GM11168 (cell line): ENCODE results near the gene TSPAN17.

Source experiments
- in situ Hi-C: fragments of 300-500 bp; cut with MboI; formaldehyde crosslinking; loops from one replicate; pipeline ENCODE4 v1.12.0; 2022; ENCODE audit warnings: low sequenced_read_pairs; ENCODE audit not compliant: unreplicated experiment

The TSPAN17 gene

GRCh38 chr5:176620333-176620981, 26.8 kb upstream of the TSPAN17 start:
- in situ Hi-C loops: no loop called here

DNA sequence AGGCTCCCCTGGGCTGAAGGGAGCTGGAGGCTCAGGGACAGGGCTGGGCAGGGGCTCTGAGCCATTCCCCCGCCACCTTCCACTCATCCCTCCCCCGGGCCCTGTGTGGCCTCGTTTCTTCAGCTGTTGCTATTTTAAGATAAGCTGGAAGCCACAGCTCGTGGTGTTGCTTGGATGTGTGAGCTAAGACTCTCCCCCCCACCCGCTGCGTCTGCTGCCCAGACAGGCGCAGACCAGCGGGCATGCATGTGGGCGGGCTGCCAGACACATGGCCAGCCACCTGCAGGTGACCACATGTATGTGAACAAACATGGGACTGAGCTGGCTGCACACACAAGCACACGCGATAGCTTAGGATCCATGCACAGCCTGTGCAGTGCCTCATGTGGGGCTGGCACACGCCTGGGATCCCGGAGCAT, 25.6 kb upstream of the TSPAN17 start:
- in situ Hi-C loops: no loop called here

DNA sequence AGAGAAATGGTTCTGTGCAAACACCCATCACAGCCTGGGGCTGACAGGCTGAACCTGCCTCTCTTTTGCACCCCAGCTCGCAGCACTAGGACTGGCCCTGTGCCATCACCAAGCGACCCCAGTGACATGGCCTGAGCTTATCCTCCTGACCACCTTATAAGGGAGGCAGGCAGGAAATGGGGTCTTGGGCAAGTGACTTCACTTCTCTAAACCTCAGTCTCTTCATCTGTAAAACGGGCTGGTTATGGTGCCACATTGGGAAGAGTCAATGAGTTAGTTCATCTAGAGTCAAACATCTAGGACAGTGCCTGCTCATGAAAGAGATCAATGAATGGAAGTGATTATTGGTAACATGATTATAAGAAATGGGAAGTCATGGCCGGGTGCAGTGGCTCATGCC, 23.1 kb upstream of the TSPAN17 start:
- in situ Hi-C loops: no loop called here

DNA sequence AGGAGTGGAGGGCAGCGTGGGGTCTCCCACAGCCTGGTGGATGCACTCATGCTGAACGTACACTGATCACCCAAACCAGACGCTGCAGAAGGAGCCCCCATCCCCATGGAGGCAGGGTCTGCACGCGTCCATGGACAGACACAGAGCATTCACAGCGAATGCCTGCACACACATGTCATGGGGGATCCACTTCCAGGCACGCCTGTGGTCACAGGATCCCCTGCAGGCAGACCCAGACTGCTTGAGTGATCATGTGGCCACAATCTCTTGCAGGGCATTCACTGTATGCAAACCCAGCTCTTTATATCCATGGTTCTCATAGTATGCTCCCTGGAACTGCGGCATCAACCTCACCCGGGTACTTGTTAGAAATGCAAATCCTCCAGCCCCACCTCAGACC, 22.3 kb upstream of the TSPAN17 start:
- in situ Hi-C loops: no loop called here

- in situ Hi-C loops: no loop called here
Observed at GRCh38 chr5:176625512-176625911, 21.8 kb upstream of the TSPAN17 start.

- in situ Hi-C loops: no loop called here
Observed at GRCh38 chr5:176625966-176626875, 21.1 kb upstream of the TSPAN17 start.

DNA sequence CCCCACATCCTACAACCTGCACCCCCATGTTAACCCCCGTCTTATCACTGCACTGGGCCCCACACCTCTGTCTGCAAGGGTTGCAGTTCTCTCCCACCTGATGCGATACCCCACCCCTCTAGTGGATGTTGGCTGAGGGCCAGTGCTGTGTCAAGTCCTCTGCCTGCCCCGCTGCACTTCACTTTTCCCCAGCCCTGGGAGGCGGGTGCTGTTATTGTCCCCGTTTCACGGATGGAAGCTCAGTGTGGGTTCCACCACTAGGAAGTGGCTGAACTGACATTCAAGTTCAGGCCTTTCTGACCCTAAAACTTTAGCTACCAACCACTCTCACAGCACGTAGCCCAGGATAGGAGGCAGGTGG, 20.4 kb upstream of the TSPAN17 start:
- in situ Hi-C loops: no loop called here

DNA sequence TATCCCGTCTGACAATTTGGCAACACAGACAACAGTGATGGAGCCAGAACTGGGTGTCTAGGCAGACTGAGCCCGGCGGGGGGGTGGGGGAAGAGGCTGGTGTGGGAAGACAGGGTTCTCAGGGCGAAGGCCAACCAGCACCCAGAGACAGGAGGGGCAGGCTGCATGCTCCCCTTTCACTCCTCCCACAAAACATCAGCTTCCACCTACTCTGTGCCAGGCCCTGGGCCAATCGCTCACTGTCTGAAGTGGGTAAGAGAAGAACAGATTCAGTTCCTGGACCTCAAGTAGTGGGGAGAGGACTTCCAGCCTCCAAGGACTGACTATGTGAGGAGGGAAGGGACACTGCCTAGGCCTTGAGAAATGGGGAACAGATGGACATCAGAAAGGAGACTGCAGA, 19.7 kb upstream of the TSPAN17 start:
- in situ Hi-C loops: no loop called here

DNA sequence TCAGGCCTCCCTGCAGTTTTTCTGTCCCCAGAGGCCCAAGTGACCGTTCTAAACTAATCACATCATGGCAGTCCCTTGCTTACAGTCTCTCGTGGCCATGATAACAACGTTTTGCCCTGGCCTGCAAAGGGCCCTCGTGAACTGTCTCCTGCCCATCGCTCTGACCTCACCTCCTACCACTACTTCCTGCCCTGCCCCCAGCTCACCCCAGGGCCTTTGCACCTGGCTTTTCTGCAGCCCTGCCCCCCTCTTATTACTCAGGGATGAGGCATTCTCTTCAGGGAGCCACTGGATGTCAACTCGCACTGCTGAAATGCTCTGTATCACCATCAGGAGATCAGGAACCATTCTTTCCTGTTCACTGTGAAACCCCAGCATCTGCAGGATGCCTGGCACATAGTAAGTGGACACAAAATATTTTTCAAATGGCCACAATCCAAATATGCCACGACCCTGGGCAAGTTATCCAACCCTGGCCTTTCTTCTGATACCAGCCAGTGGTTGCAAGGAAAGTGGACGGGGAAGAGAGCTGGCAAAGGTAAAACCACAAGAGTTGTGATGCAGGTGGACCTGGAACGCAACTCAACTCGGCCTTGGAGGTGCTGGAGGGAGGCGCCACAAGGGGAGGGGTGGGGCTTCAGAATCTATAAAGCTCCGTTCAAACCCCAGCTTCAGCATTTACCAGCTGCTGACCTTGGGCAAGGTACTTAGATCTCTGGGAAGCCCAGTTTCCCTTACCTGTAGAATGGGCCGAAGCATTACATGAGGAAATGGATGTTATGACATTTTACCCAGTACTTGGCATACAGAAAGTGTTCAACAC, 18.7 kb upstream of the TSPAN17 start:
- in situ Hi-C loops: no loop called here

DNA sequence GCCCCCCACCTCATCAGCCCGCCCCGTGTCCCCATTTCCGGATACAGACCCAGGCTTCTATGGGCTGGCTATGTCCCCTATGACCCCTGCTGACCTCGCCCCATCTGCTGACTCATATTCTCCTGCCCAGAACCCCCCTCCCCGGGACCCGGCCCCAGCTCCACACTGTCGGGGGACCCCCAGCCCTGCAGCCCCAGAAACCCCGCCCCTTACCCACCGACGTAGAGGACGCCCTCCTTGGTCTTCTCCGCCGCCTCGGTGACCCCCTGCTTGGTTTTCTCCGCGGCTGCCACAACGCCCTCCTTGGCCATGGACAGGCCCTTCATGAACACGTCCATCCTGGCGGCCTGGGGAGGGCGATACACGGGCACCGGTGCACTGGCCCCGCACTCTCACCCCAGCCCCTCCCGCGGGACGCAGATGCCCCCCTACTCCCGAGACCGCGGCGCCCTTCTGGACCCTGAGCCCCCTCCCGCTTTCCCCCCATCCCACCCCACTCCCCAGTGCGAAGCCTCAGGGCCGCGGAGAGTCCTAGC, 17.9 kb upstream of the TSPAN17 start:
- in situ Hi-C loops: no loop called here

- in situ Hi-C loops: no loop called here
Observed at GRCh38 chr5:176629853-176630680, 17.2 kb upstream of the TSPAN17 start, which contains the start of the genes EIF4E1B and SNCB. Gene EIF4E1B, plus strand, starts transcription at chr5:176630675. Its CDS starts 12,113 bp downstream, at chr5:176642788. Gene SNCB, minus strand, starts transcription at chr5:176630534. Its CDS starts 880 bp downstream, at chr5:176629654.

- in situ Hi-C loops: no loop called here
Observed at GRCh38 chr5:176630681-176631222, 16.5 kb upstream of the TSPAN17 start.

DNA sequence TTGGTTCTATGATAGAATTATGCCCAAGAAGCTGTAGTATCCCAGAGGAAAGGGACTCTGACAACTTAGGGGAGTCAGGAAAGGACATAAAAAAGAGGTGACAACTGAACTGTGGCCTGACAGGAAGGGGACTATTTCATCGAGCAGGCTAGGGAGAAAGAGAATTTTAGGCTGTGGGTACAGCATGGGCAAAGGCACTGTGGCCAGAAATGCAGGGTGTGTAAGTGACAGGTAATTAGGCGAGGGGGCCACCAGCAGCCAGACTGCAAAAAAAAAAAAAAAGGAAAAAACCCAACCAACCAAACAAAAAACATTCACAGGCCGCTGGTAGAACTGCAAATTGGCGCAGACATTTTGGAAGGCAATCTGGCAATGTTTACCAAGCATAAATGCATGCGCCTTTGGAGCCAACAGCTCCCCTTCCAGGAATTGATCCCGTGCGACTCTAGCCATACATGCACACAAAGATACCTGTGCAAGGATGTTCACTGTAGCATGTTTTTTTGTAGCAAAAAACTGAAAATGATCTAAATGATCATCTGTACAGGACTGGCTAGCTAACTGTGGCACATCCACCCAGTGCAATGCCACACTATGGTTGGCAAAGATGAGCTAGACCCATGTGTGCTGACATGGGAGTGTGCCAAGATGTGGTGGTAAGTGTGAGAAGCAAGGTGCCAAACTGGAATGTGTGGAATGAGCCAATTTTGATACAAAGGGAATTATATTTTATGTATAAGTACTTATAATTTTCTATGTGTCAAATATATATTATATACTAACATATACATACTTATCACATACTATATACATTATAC, 15.7 kb upstream of the TSPAN17 start:
- in situ Hi-C loops: no loop called here

DNA sequence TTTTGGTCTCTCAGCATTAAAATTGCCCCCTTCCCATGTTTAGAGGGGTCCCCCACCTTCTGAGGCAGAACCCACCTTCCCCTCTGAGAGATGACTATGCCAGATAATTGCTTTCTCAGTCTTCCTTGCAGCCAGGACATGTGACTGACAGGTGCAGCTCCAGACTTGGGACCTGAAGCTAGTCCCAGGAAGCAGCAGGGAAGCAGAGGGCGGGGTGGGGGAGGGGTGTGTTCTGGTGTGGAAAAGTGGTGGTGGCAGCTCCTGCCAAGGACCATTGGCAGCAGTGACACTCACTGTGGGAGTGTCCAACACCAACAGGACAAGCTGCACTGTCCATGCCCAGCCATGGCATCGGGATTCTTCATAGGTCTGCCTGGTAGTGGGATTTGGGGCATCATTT, 14.5 kb upstream of the TSPAN17 start:
- in situ Hi-C loops: no loop called here

- in situ Hi-C loops: no loop called here
Observed at GRCh38 chr5:176633598-176633997, 13.7 kb upstream of the TSPAN17 start.

GRCh38 chr5:176636426-176636825, 10.9 kb upstream of the TSPAN17 start:
- in situ Hi-C loops: no loop called here

- in situ Hi-C loops: no loop called here
Observed at GRCh38 chr5:176637556-176637955, 9.7 kb upstream of the TSPAN17 start.

GRCh38 chr5:176638437-176638836, 8.8 kb upstream of the TSPAN17 start:
- in situ Hi-C loops: no loop called here
